UCSD-AML1 (cell line): Measurements from ENCODE around the gene CA4.

ENCODE experiments used
- DNase-seq: peaks from one replicate; lab custom pipeline; 2025; ENCODE audit not compliant: unreplicated experiment; lab: John Stamatoyannopoulos, UW

Gene CA4

GRCh38 chr17:60129164-60129563 is 20.6 kb upstream of the CA4 start:
- no peak for DNase-seq

DNA sequence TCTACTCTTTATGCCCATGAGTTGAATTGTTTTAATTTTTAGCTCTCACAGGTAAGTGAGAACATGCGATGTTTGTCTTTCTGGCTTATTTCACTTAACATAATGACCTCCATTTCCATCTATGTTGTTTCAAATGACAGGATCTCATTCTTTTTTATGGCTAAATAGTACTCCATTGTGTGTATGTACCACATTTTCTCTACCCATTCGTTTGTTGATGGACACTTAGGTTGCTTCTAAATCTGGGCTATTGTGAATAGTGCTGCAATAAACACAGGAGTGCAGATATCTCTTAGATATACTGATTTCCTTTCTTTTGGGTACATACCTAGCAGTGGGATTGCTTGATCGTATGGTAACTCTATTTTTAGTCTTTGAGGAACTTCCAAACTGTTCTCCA is 19.3 kb upstream of the CA4 start:
- no peak for DNase-seq

DNA sequence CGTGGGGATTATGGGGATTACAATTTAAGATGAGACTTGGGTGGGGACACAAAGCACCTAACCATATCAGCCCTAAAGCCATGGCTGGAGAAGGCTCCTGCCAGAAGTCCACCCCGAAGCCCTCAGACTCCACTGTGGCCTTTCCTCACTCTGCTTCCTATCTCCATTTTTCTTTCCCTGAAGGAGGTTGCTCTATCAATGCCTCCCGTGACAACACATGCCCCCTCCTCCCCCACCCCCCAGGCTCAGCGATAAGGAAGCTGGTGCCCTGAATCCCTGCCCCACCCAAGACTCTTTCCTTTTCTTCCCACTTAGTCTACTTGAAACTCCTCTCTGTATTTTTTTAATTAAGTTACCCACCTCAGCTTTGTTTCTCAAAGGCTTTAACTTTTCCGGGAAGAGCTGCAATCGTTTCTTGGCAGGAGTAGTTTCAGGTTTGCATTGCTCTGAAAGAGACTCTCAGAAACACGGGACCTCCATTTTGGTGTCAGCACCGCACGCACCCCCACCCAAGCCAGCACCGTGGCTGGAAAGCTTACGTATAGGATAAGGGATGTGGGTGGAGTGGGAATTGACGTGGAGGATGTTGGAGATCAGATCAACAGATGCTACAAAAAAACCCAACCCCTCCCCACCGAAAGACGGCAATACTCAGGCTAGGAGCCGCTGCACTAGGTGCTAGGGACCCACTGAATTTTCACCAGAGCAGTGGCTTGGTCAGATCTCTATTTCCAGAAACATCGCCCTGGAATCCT is 15.2 kb upstream of the CA4 start:
- DNase-seq, result peak; percentile 48

- peak; percentile 89 for DNase-seq
Observed at GRCh38 chr17:60135151-60135950, 14.4 kb upstream of the CA4 start.

GRCh38 chr17:60135951-60136666 is 13.7 kb upstream of the CA4 start:
- no peak for DNase-seq

GRCh38 chr17:60137731-60138130 is 12.0 kb upstream of the CA4 start:
- no peak for DNase-seq

GRCh38 chr17:60138769-60139437 is 10.9 kb upstream of the CA4 start:
- no peak for DNase-seq

DNA sequence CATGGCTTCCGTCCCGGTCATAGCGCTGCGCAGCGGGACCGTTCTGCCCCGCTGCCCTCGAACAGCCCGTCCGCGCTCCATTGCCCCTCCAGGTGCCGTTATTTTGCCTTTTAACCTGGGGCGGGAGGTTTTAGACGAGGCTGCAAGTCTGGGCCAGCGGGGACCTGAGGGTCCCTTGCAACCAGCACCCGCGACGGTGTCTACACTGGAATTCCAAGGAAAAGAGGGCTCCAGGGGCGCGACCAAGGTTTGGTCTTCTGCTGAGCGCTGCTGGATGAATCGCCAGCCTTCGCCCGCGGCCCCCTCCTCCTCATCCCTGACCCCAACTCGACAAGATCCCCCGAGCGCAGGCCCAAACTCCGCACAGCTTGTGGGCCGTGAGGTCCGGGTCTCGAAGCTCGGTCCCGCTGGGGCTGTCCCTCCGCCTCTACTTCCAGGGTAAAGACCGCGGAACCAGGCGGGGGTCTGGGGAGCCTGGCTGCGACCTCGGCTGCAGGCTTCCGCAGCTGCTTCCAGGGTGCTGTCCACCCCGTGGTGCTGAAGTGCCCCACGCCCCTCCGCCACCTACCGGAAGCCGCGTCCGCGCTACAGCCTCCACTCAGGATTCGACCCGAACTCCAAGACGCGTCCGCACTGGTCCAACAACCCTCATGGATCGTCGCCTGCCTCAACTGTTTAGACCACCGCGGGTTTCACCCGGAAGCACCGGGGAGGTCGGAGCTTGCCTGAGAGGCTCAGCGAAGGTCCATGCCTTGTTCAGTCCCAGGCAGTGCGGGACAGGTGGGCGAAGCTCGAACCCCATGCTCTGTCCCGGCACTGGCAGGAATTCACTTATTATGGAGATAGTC is 10.1 kb upstream of the CA4 start:
- peak; percentile 65 for DNase-seq

- DNase-seq, result no peak
Observed at GRCh38 chr17:60141111-60142018, 8.4 kb upstream of the CA4 start.

DNA sequence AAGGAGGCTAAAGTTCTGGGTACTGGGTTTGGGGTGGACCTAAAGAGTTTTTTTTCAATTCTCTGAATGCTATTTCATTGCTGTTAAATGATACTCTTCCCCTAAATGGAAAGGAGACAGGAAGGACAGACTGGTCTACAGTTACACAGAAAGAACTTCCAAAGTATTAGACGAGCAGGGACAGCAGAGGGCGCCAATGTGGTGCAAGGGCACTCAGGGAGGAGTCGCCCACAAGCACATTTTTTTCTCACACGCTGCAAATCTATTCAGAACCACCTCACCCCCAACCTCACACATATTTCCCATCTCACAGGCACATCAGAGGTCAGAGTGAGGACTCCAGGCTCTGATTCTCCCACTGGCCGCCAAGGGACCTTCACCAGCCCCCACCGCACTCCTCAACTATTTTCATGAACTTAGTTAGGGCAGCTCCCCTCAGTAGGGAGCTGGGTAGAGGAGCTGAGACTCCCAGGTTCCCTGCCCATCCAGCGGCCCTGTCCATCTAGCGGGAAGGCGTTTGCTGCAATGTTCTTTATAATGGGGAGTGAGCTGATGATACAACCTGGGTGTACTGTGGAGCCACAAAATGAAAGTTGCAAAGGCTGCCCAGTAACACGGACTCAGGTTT is 6.8 kb upstream of the CA4 start:
- peak; percentile 81 for DNase-seq

DNA sequence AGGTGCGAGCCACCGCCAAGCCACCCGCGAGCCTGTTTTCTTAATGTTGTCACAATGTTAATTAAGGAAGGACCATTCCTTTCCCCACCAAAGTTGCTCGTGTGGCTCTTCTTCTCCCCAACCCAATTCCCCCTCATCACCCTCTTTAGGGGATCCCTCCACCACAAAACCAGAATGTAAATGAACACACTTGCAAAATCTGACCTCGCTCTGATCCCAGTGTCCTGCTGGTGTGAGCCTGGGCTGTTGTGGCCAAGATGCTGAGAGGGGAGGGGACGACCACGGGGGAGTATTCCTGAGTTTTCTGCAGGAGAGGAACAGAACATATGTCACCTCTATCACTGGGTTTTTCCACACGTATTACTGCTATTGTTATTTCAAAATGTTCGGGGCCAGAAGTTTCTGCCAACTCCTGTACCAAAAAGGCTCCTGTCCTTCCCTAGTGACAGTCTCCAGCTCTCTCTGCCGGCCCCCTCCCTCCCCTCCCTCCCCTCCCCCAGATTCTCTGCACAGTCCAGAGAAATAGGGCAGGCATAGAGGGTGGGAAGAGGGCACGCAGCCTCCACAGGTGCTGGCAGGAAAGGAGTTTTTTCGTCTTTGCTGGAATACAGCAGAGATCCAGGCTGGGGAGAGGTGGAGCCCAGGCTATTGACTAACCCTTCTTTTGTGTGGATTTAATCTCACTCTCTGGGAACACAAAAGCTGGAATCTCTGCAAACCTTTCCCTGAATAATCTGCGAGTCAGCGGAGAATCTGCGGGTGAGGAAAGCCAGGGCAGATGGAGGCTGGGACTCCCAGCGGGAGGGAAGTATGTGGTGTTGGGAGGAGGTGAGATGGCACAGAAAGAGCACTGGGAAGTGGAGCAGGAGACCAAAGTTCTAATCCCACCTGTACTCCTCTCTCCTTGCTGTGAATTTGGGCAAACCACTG is 4.5 kb upstream of the CA4 start:
- no peak for DNase-seq

DNA sequence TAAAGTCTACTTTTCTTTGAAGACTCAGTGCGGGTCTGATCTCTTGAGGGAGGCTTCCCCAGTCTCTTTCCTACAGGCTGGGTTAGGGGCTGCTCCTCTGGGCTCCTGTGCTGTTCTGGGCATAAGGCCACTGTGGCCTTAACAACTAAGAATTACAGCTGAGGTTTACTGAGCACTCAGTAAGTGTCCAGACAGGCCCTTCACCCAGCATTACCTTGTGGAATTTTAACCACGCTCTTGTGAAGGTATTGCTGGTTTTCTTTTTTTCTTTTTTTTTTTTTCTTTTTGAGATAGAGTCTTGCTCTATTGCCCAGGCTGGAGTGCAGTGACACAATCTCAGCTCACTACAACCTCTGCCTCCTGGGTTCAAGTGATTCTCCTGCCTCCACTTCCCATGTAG is 3.6 kb upstream of the CA4 start:
- no peak for DNase-seq

DNA sequence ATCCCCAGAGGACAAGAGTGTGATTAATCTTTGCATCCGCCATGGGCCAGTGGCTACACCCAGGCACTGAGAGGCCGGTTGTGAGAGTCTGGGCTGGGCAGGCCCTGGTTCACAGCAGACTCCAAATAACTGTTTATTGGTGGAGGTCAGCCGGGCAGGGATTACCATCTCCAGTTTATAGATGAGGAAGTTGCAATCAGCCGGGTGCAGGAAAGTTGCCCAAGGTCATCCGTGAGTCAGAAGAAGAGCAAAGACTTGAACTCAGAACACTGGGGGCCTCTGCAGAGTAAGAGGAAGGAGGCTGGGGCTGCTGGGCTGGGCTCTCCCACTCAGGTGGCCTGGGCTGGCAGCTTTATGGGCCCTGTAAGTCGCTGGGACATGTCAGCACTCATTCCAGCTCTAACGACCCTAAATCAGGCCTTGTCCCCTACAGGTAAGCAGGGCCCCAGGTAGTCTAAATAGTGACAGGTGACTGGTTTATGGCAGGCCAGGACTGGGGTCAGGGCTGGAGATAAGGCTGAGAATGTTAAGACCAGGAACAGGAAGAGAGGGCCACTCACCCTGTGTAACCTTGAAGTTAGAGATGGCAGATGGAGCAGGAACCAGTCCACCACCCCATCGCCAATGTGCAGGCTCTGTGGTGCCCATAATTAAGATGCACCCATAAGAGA is 2.1 kb upstream of the CA4 start:
- DNase-seq, result no peak

- no peak for DNase-seq
Observed at GRCh38 chr17:60148373-60148772, 1.4 kb upstream of the CA4 start.

DNA sequence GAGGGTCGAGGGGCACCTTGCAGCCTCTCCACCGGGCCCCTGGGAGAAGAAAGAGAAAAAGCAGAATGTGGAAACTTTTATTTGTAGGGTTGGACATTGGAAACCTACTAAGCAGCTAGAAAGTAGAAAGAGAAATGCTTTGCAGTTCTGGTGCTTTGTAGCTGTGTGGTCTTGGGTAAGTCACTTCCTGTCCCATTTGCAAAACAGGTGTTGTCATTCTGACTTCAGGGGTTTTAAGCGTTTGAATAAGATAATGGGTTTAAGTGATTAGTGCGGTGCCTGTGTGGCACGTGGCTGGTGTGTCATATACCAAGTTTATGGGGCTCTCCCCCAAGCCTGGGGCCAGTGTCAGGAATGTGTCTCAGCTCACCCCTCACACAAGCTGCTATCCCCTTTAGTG is 1.6 kb downstream of the CA4 start:
- no peak for DNase-seq

GRCh38 chr17:60153606-60154390 is 4.0 kb downstream of the CA4 start:
- DNase-seq, result no peak
